ENCODE data around the gene PCSK4. TPM values are rescaled to one million over a fixed set of nuclear protein-coding genes. Genes with fewer than 3 reads are reported as not detected.

PCSK4 gene
- total and polyA plus RNA-seq, 2 of the 4 experiments (the other 2 are of a cell fraction) = 0.72 to 1.7 TPM

DNA sequence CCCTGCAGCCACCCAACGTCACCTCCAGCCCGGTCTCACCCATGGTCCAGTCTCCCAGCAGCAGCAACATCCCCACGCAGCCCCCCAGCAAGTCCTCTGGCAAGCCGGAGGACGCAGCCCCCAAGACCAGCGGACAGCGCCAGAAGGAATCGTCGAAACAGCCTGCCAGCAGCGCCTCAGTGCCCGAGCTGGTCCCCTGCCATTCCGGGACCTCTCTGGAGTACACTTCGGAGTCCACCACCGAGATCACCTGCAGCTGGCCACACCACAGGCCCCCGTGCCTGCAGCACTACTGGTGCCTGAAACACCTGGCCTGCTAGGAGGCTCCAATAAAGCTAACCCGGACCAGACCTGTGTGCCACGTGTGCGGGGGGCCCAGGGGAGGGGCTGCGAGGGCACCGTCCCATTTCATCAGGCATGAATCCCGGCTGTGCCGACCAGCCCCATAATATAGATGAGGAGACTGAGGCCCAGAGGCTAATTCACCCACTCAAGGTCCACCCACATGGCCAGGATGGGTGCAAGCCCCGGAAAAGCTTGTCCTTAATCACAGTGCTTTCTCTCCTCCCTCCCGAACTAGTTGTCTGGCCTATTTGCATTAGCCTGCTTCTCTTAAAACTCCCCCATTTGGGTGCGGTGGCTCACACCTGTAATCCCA lies 7.6 kb upstream of the PCSK4 start:
- H4K5ac ChIP-seq (ENCODE audit: low read depth, low read length) = no peak overlapping the region
- H2BK120ac ChIP-seq (ENCODE audit: low read depth, low read length) = no peak overlapping the region
- H3K18ac ChIP-seq (ENCODE audit: low read depth, low read length) = no peak overlapping the region
- H3K79me1 ChIP-seq (ENCODE audit: low read depth in 1 of 2, low read length in 2 of 2) = no peaks in the 10 kb centered on the region
- no peaks in the 10 kb centered on the region for H3K4me1 ChIP-seq (ENCODE audit: control insufficient read depth, insufficient read depth, low read length)
- H3K9ac ChIP-seq (ENCODE audit: low read depth, low read length) = no peak overlapping the region
- H3K14ac ChIP-seq (replicated peaks; ENCODE audit: low read depth, low read length) = no peak overlapping the region
- H4K8ac ChIP-seq (ENCODE audit: low read depth in 2 of 2, low read length in 2 of 2) = no peak overlapping the region
- H2AFZ ChIP-seq (replicated peaks; ENCODE audit: low read length, poor library complexity) = peak overlapping the region; percentile 11
- H2BK5ac ChIP-seq (ENCODE audit: low read depth, low read length, poor library complexity, severe bottlenecking) = no peak overlapping the region
- ChIA-PET CTCF (no interaction called here), POLR2A (ENCODE audit: unreplicated experiment) (no interaction called here)
- TF ChIP-seq, protein P1, sequence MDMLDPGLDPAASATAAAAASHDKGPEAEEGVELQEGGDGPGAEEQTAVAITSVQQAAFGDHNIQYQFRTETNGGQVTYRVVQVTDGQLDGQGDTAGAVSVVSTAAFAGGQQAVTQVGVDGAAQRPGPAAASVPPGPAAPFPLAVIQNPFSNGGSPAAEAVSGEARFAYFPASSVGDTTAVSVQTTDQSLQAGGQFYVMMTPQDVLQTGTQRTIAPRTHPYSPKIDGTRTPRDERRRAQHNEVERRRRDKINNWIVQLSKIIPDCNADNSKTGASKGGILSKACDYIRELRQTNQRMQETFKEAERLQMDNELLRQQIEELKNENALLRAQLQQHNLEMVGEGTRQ (IDR thresholded peaks at IDR 0.05; ENCODE audit: low read depth, low read length) = no peak
- H3K27ac ChIP-seq (ENCODE audit: insufficient read depth, low read length) = no peak overlapping the region
- no peak overlapping the region for H2AK5ac ChIP-seq (ENCODE audit: low read depth, low read length)
- H2BK15ac ChIP-seq (ENCODE audit: low read depth, low read length) = no peak overlapping the region
- H2AK9ac ChIP-seq (replicated peaks; ENCODE audit: low read depth, low read length, poor library complexity) = no peak overlapping the region
- no peak overlapping the region for H4K91ac ChIP-seq (ENCODE audit: insufficient read depth, low read depth, low read length)
- H3K23ac ChIP-seq (ENCODE audit: low read depth, low read length) = no peak overlapping the region
- in situ Hi-C loops (cut with MboI; ENCODE audit: low sequenced_read_pairs) (no loop called here), dilution Hi-C loops (cut with HindIII; ENCODE audit: low sequenced_read_pairs, unreplicated experiment) (no loop called here), intact Hi-C loops (cut with micrococcal nuclease) (no loop called here)
- BruUV-seq (replicated peaks) = no TSS peak
- H3K4me3 ChIP-seq (ENCODE audit: insufficient read depth, low read depth, low read length) = no peak overlapping the region
- no peak overlapping the region for H3K56ac ChIP-seq (ENCODE audit: extremely low read depth, insufficient read depth, low read length)
- no peak for ATAC-seq (ENCODE audit: low read depth)
- WGBS, 2 experiments (ENCODE audit: extremely low coverage in 2 of 2, insufficient read length in 1 of 2) = 76% methylated on average over 18 of the region's 25 CpGs; no CpG with 5 or more reads in 1 of the 2 experiments
- no peaks in the 10 kb centered on the region for H3K9me3 ChIP-seq (ENCODE audit: control insufficient read depth, insufficient read depth, low read length)
- H3K4me2 ChIP-seq (ENCODE audit: low read depth, low read length) = no peak overlapping the region
- H4K20me1 ChIP-seq (ENCODE audit: insufficient read depth, low read length) = no peaks in the 10 kb centered on the region
- peaks cover 11% of the 10 kb centered on the region; the same call in 1 of the 2 replicates for H3K27me3 ChIP-seq (ENCODE audit: control insufficient read depth, insufficient read depth, low read length)
- no peak for DNase-seq
- H2BK20ac ChIP-seq (ENCODE audit: low read depth, low read length) = no peak overlapping the region
- no peaks in the 10 kb centered on the region for H3K36me3 ChIP-seq (ENCODE audit: control insufficient read depth, insufficient read depth, low read length)
- no peaks in the 10 kb centered on the region for H3K9me1 ChIP-seq (ENCODE audit: insufficient read depth, low read length)
- no peak overlapping the region for H3K4ac ChIP-seq (ENCODE audit: low read depth, low read length)

All from IMR-90 (cell line).